CD14-positive monocyte (primary cell): ENCODE results near the gene NUDT8. TPM values are rescaled to one million over a fixed set of nuclear protein-coding genes. Genes with fewer than 3 reads are reported as not detected.

Experiments
- DNase-seq, 3 donors: peaks; one replicate each; pipeline ENCODE4 v3.0.0-alpha.2; 2011 to 2022
- H2AFZ ChIP-seq: 2 replicates; pipeline ENCODE4 v1.6.0; 2012; ENCODE audit warnings: mild to moderate bottlenecking, low read depth, low read length, inconsistent platforms; ENCODE audit not compliant: insufficient read depth, poor library complexity, severe bottlenecking
- H3K27ac ChIP-seq, 2 donors: 1 replicate in 1 of 2; 2 replicates in 1 of 2; pipeline ENCODE4 v1.5.1; 2012 to 2013; ENCODE audit warnings: low read length in 2 of 2, control low read depth in 1 of 2, inconsistent platforms in 1 of 2, low read depth in 1 of 2, mild to moderate bottlenecking in 1 of 2
- H3K27me3 ChIP-seq, 2 donors: one replicate each; pipeline versions ENCODE4 v1.6.0 to v1.6.1; 2011 to 2013; ENCODE audit warnings: low read length in 2 of 2; ENCODE audit not compliant: control insufficient read depth in 2 of 2, insufficient read depth in 2 of 2
- H3K36me3 ChIP-seq, 2 donors: replicated peaks in 1 of 2; 1 replicate in 1 of 2; 2 replicates in 1 of 2; pipeline versions ENCODE4 v1.5.1 to v1.6.1; 2012 to 2013; ENCODE audit warnings: low read length in 2 of 2, control low read depth in 1 of 2, inconsistent platforms in 1 of 2, mild to moderate bottlenecking in 1 of 2; ENCODE audit not compliant: insufficient read depth in 2 of 2, control insufficient read depth in 1 of 2
- H3K4me1 ChIP-seq, 2 donors: 1 replicate in 1 of 2; 2 replicates in 1 of 2; pipeline versions ENCODE4 v1.5.1 to v1.6.1; 2012 to 2013; ENCODE audit warnings: low read length in 2 of 2, control low read depth in 1 of 2, inconsistent platforms in 1 of 2, mild to moderate bottlenecking in 1 of 2, moderate library complexity in 1 of 2; ENCODE audit not compliant: insufficient read depth in 2 of 2, control insufficient read depth in 1 of 2
- H3K4me2 ChIP-seq: replicated peaks from 2 replicates; pipeline ENCODE3; 2012; ENCODE audit warnings: low read length, moderate library complexity, mild to moderate bottlenecking; ENCODE audit not compliant: poor library complexity, severe bottlenecking; ENCODE audit errors: extremely low read depth
- H3K4me3 ChIP-seq, 3 experiments: fragments of 200-600 bp in 1 of 3; sonication (generic) in 1 of 3; replicated peaks in 1 of 3; 1 replicate in 2 of 3; 2 replicates in 1 of 3; pipeline ENCODE4 v1.5.1; 2011 to 2013; ENCODE audit warnings: low read length in 3 of 3, mild to moderate bottlenecking in 3 of 3, control low read depth in 2 of 3, low read depth in 2 of 3, inconsistent platforms in 1 of 3, moderate library complexity in 1 of 3
- H3K79me2 ChIP-seq: 2 replicates; pipeline ENCODE4 v1.6.0; 2012; ENCODE audit warnings: mild to moderate bottlenecking, control low read depth, inconsistent platforms, low read length, moderate library complexity; ENCODE audit not compliant: insufficient read depth
- H3K9ac ChIP-seq: 2 replicates; pipeline ENCODE4 v1.6.0; 2017; ENCODE audit warnings: low read length, mild to moderate bottlenecking; ENCODE audit not compliant: insufficient read depth, poor library complexity, severe bottlenecking
- H3K9me3 ChIP-seq, 2 donors: replicated peaks in 1 of 2; 1 replicate in 1 of 2; 2 replicates in 1 of 2; pipeline versions ENCODE4 v1.5.1 to v1.6.1; 2012 to 2013; ENCODE audit warnings: low read length in 2 of 2, control low read depth in 1 of 2; ENCODE audit not compliant: control insufficient read depth in 1 of 2, insufficient read depth in 1 of 2
- H4K20me1 ChIP-seq: 2 replicates; pipeline ENCODE4 v1.6.0; 2012; ENCODE audit warnings: mild to moderate bottlenecking, low read length, control low read depth, moderate library complexity; ENCODE audit not compliant: insufficient read depth
- H3K27ac Mint-ChIP-seq, 7 donors: one replicate each; pipeline ENCODE4 v1.8.0; 2020; ENCODE audit warnings: mild to moderate bottlenecking in 7 of 7, mixed read lengths in 7 of 7, moderate library complexity in 6 of 7, inconsistent platforms in 2 of 7
- H3K27me3 Mint-ChIP-seq, 3 donors: one replicate each; pipeline ENCODE4 v1.8.0; 2021 to 2022; ENCODE audit warnings: low read depth in 3 of 3, mild to moderate bottlenecking in 3 of 3, mixed read lengths in 3 of 3, moderate library complexity in 3 of 3, inconsistent platforms in 1 of 3
- H3K36me3 Mint-ChIP-seq, 2 donors: one replicate each; pipeline ENCODE4 v1.8.0; 2020; ENCODE audit warnings: mixed read lengths in 2 of 2, inconsistent platforms in 1 of 2, mild to moderate bottlenecking in 1 of 2
- H3K4me1 Mint-ChIP-seq: one replicate; pipeline ENCODE4 v1.8.0; 2020; ENCODE audit warnings: mild to moderate bottlenecking, mixed read lengths
- H3K4me3 Mint-ChIP-seq, 2 donors: one replicate each; pipeline ENCODE4 v1.8.0; 2020; ENCODE audit warnings: mild to moderate bottlenecking in 2 of 2, mixed read lengths in 2 of 2, moderate library complexity in 1 of 2
- H3K9me3 Mint-ChIP-seq, 7 donors: one replicate each; pipeline ENCODE4 v1.8.0; 2020 to 2022; ENCODE audit warnings: mixed read lengths in 7 of 7, mild to moderate bottlenecking in 6 of 7, moderate library complexity in 6 of 7, inconsistent platforms in 2 of 7
- CTCF ChIP-seq: fragments of 200-600 bp; IDR thresholded peaks from one replicate; pipeline ENCODE4 v1.8.0; 2022; ENCODE audit warnings: antibody characterized with exemption, mild to moderate bottlenecking
- WGBS: methylation state at CpG from one replicate; pipeline ENCODE4 v1.1.5; 2013; ENCODE audit warnings: missing lambda C conversion rate; ENCODE audit not compliant: insufficient coverage; 5-methylcytosine and 5-hydroxymethylcytosine counted together
- intact Hi-C, 2 donors: fragments of 100-400 bp; cut with micrococcal nuclease; formaldehyde crosslinking; loops; one replicate each; pipeline versions ENCODE4 v1.15.0 to v1.15.1; 2023
- polyA plus RNA-seq, 3 donors: library from polyadenylated mRNA; depleted of rRNA in 1 of 3; unstranded in 2 of 3; stranded (reverse) in 1 of 3; fragments of 300-500 nt in 2 of 3; fragments of >200 nt in 1 of 3; fragmentation: Illumina TruSeq in 2 of 3; gene quantifications; 1 replicate in 2 of 3; 2 replicates in 1 of 3; pipeline ENCODE4 v1.2.3, GENCODE V29; 2012 to 2021

The NUDT8 gene
- polyA plus RNA-seq, 3 donors = 0.92 to 1.4 (median 1.3) TPM

DNA sequence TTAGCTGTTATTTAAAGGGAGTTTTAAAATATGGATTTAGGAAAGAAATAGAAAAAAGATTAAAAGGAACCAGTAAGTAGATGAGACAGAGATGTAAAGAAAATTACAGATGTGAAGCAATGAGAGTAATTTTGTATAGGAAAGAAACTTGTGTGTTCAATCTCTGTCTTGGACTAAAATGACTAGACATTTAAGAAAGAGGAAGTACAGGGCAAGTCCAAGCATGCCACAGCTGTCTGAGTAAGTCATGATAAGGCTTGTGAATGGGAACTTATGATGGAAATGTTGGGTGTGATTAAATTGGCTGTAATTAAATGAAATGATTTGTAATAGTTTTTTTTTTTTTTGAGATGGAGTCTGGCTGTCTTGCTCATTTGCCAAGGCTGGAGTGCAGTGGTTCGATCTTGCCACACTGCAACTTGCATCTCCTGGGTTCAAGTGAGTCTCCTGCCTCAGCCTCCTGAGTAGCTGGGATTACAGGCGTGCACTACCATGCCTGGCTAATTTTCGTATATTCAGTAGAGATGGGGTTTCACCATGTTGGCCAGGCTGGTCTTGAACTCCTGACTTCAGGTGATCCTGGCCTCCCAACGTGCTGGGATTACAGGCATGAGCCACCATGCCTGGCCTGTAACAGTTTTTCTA lies 26.7 kb upstream of the NUDT8 start:
- peak; percentile 34 to 54 (median 52) for DNase-seq
- H3K4me3 Mint-ChIP-seq = no peak overlapping the region

GRCh38 chr11:67654225-67654624 lies 24.5 kb upstream of the NUDT8 start:
- intact Hi-C loops = no loop called here
- Histone ChIP-seq H3K27ac (no peak overlapping the region), H3K4me3 (no peak overlapping the region), H3K4me1 (peaks cover 14 to 20% of the 10 kb centered on the region in 2 donors), H3K9me3 (peaks cover 16 to 18% of the 10 kb centered on the region in 2 donors), H3K9ac (no peak overlapping the region), H3K79me2 (no peaks in the 10 kb centered on the region), H4K20me1 (no peaks in the 10 kb centered on the region), H3K27me3 (no peaks in the 10 kb centered on the region), H3K4me2 (no peak overlapping the region), H3K36me3 (no peaks in the 10 kb centered on the region), H2AFZ (no peak overlapping the region)
- Mint-ChIP-seq H3K36me3 (no peaks in the 10 kb centered on the region), H3K9me3 (peaks cover 6 to 38% (median 20%) of the 10 kb centered on the region in 7 donors), H3K4me3 (no peak overlapping the region), H3K4me1 (peaks cover 18% of the 10 kb centered on the region), H3K27ac (no peak overlapping the region), H3K27me3 (peaks cover 2 to 6% (median 5%) of the 10 kb centered on the region in 3 donors)
- no peak for DNase-seq
- TF ChIP-seq CTCF = no peak
- 53% methylated on average over 3 of the region's 9 CpGs for WGBS

More for the DNA sequence above, 26.7 kb upstream of the NUDT8 start:
- WGBS = 50% methylated on average over 1 of the region's 4 CpGs
- Histone ChIP-seq H3K9ac (no peak overlapping the region), H4K20me1 (no peaks in the 10 kb centered on the region), H3K27me3 (no peaks in the 10 kb centered on the region), H3K4me2 (no peak overlapping the region), H3K4me3 (no peak overlapping the region), H3K36me3 (no peaks in the 10 kb centered on the region), H2AFZ (no peak overlapping the region), H3K9me3 (peaks cover 16 to 18% of the 10 kb centered on the region in 2 donors), H3K4me1 (no peaks in the 10 kb centered on the region), H3K79me2 (no peaks in the 10 kb centered on the region), H3K27ac (no peak overlapping the region)
- peaks cover 6 to 38% (median 20%) of the 10 kb centered on the region in 7 donors for H3K9me3 Mint-ChIP-seq
- H3K36me3 Mint-ChIP-seq = no peaks in the 10 kb centered on the region
- H3K27ac Mint-ChIP-seq = no peak overlapping the region
- peaks cover 2 to 6% (median 2%) of the 10 kb centered on the region in 3 donors for H3K27me3 Mint-ChIP-seq
- H3K4me1 Mint-ChIP-seq = no peaks in the 10 kb centered on the region
- no peak for TF ChIP-seq CTCF
- intact Hi-C loops = loop anchor here in 1 of 2 donors (5.0 kb wide), 1 partner anchor 84 kb away; no protein-coding TSS in a partner anchor
